GM18508 (cell line): ENCODE measurements around the gene ARSB.
"Not testable (repeated sequence)": the region's sequence is repeated elsewhere in the genome, so short reads cannot be mapped to it uniquely, and the experiment has no call there.

Experiments
- ATAC-seq: cut with Tn5 transposase; IDR thresholded peaks from one replicate; pipeline ENCODE4 v1.9.1; 2021; ENCODE audit warnings: moderate number of reproducible peaks; ENCODE audit not compliant: insufficient read depth, unreplicated experiment

Gene ARSB

DNA sequence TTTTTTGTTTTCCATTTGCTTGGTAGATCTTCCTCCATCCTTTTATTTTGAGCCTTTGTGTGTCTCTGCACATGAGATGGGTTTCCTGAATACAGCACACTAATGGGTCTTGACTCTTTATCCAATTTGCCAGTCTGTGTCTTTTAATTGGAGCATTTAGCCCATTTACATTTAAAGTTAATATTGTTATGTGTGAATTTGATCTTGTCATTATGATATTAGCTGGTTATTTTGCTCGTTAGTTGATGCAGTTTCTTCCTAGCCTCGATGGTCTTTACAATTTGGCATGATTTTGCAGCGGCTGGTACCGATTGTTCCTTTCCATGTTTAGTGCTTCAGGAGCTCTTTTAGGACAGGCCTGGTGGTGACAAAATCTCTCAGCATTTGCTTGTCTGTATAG, 133.2 kb downstream of the ARSB start:
- not testable (repeated sequence) for ATAC-seq

DNA sequence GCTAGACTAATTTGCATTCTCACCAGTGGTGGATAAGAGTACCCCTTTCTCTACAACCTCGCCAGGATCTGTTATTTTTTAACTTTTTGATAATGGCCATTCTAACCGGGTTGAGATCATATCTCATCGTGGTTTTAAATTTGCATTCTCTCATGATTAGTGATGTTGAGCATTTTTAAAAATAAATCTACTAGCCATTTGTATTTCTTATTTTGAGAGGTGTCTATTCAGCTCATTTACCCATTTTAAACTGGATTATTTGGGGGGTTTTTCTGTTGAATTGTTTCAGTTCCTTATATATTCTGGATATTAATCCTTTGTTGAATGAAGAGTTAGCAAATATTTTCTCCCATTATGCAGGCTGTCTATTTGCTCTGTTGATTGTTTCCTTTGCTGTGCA, 139.6 kb downstream of the ARSB start:
- no peak for ATAC-seq

DNA sequence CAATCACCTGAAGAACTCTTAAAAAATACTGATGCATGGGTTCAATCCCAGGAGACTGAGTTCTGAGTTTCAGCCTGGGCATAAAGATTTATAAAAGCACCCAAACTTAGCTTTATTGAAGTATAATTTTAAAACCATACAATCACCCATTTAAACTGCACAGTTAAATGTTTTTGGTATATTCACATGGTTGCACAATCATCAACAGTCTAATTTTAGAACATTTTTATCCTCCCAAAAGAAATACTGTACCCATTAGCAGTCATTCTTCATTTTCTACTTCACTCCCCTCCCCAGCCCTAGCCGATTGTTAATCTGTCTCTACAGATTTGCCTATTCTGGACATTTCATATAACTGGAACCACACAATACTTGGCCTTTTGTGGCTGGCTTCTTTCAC, 141.7 kb downstream of the ARSB start:
- no peak for ATAC-seq

DNA sequence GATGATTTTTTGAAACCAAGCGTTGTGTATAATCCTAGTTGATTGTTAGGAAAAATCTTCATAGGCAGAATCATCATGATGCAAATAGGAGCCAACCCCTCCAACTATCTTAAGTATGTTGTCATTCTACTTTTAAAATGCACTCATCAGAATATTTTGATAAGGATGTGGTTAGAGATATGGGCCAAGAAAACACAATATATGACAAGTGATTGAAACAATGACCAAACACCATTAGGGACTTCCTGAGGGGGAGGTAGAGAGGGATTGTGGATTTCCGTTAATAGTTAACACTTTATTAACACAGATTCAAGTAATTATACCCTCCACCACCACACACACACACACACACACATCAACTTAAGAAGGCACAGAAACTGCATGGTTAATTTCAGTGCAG, 143.3 kb downstream of the ARSB start:
- no peak for ATAC-seq

DNA sequence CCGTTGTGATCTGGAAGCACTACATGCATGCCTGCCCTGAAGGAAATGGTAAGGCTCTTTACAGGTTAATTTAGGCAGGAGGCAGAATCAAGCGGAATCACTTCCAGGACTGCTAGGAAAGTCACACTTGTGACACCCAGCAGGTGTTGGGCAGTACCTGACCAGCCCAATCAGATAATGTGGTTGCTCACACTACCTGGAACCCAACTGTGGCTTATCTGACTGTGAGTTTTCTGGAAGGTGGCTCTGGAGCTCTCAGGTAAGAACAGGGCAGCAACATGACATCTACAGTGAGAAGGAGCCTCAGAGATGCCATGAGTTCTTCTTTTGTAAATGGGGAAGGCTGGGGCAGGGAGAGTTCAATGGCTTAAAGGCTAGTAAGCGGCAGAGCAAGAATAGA, 146.4 kb downstream of the ARSB start:
- no peak for ATAC-seq

DNA sequence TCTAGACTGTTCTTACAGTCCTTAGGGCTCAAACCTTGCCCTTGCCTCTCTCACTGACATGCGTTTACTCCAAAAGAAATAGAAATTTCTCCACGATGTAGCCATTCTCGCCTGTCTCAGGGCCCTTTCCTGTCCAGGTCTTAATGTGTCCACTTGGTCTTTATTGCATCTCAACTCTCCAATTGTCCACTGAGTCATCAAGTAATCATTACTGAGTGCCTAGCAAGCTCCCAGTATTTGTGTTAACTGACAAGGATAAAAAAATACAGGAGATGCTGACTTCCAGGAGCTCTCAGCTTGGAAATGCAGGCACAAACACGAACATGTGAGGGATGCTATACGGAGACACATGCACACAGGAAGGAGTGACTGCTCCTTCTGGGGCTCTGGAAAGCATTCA, 147.3 kb downstream of the ARSB start:
- ATAC-seq, result no peak

DNA sequence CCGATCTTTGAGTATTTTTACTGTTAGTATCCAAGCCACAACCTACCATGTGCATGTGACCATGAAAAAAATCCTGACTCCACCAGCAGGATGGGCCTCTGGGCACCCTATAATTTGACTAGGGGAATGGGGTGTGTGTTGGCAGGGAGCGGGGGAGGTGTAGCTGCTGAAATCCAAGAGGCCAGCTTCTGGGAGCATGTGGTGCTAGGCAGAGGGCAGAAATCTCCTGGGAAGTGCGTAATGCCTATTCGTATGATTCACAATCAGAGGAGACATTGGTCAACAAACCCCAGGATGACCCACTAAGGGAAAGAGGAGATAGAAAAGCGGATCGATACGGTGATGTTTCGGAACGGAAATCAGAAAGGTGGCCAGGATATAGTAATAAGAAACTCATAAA, 149.9 kb downstream of the ARSB start:
- no peak for ATAC-seq

DNA sequence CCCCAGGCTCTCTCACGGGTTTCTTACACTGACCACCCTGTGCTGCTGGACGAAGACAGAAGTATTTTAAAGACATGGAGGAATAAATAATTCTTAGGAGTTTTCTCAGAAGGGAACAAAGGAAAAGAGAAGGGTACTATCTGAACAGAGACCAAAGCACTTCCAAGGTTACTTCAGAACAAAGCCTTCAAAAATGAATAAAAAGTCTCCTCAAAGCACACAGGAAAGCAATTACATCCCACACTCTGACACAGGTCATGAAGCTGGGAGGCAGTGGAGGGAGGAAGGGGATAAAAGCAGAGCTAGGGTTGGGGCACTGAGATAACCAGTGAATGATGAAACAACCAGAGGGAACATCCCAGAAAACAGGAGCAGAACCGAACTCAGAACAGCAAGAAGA, 151.8 kb downstream of the ARSB start:
- no peak for ATAC-seq

DNA sequence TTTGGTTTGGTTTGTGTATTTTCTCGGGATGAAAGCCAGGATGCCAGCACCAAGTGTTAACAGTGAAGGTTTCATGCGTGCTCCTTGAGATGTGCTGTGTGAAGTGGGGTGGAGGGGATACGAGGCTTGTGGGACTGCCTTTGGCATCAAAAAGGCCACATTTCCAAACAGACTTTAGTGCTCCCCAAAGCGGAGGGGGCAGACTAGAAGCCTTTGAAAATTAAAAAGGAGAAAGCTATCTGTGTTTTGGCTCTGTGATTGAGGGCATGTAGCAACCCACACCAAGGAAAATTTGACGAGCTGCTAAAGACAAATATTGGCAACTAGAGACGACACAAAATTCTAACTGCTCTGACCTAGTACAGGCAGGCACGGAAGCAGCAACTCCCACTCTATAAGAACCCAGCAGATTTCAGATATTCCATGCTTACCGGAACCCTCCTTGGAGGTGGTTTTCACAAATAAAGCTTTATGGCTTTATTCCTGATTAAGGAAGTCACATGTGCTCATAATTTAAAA, 154.5 kb downstream of the ARSB start:
- ATAC-seq, result no peak

DNA sequence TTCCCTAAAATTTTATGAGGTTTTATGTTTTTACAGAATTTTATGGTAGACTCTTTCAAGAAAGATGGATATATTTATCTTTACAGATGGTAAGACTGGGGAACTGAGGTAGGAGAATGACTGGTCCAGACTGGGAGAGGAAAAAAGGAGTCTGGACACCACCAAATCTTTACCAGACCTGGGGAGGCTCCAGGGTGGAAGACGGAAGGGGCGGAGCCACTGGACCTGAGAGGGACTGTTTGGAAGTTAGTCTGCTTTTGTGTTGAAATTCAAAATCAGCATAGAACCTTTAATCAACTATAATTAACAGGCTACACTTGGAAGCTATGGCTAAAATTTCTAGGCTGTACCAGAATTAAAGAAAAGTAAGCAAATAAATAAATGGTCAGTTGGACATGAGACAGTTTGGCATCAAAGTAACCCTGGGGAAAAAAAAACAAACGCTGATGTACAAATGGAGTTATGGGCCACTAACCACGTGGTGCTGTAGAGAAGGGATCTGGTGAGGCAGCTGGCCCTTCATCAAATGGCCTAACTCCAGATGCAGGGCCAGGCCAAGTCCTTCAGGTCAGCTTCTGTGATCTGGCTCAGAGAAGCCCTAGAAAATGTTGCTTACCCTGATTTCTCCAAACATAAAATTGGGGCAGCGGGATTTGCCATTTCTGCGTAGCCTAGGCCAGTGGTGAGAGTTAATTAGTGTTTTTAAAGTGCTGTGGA, 155.1 kb downstream of the ARSB start:
- no peak for ATAC-seq

DNA sequence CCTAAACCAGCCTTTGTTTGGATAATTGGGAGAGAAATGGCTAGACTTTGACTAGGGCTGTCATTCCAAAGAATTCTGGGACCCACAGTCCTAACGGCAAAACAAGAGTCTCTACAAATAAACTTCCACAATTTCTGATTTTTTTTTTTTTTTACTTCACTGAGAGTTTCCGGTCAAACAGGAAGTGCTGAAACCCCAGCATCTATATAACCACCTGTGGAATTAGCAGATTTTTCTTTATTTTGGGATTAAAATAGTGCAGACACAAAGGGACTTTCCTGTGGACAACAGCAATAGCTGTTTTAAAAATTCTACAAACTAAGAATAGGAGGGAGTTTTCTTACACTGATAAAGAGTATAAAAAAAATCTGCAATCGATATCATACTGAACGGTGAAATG, 157.4 kb downstream of the ARSB start:
- ATAC-seq, result no peak

DNA sequence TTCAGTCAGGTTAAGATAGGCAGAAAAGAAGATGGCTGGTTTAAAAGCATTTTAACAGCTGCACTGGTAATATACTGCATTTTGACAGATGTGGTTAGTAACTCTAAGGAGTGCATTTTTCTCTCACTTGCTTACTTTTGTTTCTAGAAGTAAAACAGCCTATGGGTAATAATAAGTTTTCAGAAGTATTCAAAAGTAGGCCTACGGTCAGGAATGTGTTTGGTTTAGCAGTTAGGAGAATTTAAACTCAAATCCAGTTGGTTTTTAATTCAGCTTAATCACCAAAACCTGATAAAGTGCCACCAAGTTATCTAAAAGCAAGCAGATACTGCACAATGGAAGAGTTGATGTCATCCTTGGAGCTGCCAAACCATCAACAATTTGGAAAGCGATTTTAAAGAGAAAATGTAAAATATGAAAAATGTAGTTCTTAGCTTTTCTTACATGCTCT, 160.3 kb downstream of the ARSB start:
- ATAC-seq, result no peak

DNA sequence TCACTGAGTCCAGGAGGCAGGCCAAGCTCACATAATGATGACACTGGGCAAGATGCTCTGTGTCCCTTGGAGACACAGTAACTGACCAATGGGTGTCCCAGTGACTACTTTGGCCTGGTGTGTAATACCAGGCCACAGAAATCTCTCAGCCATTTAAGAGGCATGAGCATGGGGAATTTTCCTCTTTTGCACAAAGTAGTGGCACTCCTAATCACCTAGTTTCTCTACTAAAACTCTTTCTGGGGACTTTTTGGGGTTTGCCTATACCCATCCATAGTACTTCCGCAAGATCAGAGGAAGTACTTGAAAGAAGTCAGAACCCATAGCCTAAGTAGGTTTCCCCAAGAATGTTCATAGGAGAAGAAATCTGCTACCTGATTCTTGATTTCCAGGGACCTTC, 161.9 kb downstream of the ARSB start:
- ATAC-seq, result no peak

DNA sequence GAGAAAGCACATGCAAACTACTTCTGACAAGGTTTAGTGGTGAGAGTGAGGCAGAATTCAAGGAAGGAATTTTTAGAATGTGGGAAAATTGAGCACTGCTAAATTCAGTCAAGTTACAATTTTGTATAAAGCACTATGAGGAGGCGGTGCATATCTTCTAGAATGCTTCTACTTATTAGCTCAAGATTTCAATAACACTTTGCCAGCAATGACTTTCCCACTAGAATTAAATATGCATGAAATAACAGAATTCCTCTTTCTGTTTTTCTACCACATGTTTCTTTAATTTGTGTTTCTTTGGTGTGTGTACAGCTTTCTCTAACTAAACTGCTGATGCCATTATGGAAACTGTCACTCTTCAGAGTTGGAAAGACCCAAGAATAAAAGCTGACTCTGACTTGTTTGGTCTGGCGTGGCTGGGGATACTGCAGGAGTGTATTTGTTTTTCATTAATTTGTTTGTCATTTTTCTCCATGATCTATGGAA, 163.5 kb downstream of the ARSB start:
- ATAC-seq, result no peak

DNA sequence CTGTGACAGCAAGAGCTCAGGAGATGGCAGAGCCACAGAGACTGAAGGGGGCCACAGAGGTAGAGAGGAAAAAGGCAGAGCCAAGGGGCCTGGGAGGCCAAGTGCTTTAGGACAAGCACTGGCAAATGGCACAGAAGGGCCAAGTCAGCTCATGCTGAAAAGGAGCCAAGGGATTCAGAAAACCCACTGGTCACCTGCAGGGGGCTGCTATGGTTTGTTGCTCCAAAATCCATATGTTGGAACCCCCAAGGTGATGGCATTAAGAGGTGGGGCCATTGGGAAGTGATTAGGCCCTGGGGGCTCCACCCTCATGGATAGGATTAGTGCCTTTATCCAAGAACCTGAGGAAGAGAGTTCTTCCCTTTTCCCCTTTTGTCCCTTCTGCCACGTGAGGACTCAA, 165.4 kb downstream of the ARSB start:
- no peak for ATAC-seq

DNA sequence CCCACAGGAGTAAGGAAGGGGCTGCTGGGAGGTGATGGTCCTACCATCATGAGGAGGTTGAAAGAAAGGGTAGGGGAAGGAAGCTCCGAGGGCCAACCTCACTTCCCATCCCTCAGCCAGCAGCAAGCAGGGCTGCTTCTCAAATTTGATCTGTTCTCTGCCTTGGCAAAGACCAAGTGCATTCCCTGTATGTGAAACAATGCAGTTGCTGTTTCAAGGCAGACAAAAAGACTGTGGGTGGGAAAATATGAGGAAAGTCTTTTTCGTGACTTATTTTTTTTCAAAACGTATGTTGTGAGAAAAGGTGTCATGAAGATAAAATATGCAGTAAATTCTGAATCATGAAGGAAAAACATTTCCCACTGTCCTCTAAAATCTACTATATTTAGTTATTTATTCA, 165.9 kb downstream of the ARSB start:
- ATAC-seq, result no peak

DNA sequence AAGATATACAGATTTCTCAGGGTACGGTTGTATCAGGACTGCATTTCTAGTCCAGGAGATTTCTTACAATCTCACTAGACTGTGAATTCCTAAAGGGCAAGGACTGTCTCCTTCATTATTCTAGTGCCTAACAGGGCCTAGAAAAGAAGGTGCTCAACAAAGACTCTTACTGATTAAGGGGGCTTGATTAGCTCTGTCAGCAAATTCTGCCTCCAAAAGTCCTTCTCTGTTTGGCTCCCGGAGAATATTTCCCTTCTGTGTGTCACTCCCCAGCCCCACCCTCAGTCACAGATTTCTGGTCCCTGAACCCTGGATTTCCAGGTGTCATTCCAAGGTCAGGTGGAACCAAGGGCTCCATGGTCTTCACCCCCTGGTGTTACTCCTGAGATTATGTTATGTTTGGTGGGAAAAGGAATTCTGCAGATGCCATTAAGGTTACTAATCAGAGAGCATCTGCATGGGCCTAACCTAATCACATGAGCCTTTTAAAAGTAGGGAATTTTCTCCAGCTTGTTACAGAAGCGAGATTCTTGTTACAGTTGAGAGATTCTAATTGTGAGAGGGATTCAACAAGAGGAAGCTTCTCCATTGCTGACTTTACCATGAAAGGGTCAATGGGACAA, 168.9 kb downstream of the ARSB start:
- no peak for ATAC-seq

DNA sequence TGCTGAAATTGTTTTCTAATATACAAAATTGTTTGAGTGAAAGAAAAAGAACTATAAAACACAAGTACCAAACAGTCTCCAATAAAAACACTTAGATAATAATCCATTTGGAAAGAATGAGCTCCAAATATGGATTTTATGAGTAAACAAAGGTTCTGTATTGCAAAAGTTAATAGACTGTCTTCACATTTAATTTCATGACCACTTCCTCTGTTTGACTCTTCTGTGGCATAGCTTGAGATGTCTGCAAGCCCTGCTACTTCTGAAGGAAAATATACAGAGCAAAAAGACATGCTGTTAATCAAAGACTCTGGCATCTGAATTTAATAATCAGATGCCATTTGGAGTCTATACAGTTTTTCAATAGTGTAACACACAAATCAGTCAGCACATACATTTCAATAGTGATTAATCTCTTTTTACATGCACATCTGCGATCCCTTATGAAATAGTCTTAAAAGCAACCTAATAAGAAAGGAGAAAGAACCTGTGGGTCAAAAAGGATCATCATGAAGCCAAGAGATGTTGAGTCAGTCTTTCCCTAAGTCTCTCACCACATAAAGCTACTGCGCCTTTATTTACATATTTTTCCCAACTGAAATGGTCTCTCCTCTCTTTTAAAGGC, 171.1 kb downstream of the ARSB start:
- ATAC-seq, result no peak

DNA sequence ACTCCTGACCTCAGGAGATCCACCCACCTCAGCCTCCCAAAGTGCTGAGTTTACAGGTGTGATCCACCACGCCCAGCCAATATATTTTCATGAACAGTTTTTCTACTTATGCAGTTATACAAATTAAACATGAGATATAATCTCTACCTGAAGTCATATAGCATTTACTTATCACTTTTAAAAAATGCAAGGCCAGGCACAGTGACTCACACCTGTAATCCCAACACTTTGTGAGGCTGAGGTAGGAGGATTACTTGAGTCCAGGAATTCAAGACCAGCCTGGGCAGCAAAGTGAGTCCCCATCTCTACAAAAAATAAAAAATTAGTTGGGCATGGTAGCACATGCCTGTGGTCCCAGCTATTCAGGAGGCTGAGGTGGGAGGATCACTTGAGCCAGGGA, 171.8 kb downstream of the ARSB start:
- no peak for ATAC-seq

DNA sequence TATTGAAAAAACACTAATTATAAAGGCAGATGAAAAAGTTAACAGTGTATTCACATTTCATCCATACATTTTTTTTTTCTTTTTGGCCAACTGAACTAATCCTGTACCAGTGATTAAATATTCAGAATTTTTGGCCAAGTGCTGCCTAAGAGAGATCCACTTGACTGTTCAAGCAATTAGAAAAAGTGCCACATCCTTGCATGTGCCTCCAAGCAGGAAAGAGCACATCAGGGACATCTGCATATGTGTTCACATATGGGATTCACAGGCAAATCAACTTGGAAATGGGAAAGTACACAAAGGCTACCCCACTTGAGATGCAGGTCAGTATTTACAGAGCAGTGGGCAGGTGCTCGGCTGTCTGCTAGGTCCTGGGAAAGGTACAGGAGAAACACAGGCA, 173.2 kb downstream of the ARSB start:
- no peak for ATAC-seq

DNA sequence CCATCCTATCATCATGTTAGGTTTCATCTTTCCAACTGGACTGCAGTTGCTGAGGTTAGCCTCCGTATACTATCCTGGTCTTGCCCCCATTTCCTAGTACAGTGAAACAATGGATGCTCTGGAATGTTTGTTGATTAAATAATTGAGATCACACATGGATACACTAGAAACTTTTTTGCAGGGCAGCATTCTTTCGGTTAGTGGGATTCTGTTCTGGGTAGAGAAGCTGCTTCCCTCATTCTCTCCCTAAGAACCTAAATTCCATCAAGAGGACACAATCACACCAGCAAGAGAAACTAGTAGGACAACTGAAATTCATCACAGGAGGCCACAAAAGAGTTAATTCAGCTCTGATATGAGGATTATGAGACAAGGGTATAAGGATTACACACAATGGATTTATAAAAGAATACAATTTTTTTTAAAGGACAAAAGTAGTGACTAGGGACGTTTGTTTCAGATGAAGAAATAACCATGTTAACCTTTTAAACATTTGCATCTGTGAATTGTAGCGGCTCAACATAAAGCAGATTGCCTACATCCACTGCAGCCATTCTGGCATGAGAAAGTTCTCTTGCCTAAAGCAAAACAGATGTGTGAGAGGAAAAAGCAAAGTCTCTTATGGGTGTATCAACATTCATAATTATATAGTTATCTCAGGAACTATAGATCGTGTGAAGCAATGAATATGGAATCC, 173.8 kb downstream of the ARSB start:
- ATAC-seq, result no peak
